PC-3 (cell line): ENCODE data around the gene BUB1.

ENCODE experiments used
- EZH2 ChIP-seq: fragments of 300-600 bp; sonication (generic); IDR thresholded peaks from one replicate; pipeline ENCODE4 v1.6.1; 2017; ENCODE audit warnings: antibody characterized with exemption, mild to moderate bottlenecking, low read length; ENCODE audit not compliant: unreplicated experiment
- EZH2phosphoT487 ChIP-seq: fragments of 300-600 bp; sonication (generic); IDR thresholded peaks from 2 replicates; pipeline ENCODE4 v1.6.1; 2018; ENCODE audit warnings: mild to moderate bottlenecking, antibody characterized with exemption, low read length, borderline replicate concordance
- TF ChIP-seq, protein P1 (sequence below): fragments of 300-600 bp; sonication (generic); conservative IDR thresholded peaks from 2 replicates; pipeline ENCODE4 v1.5.1; 2017; ENCODE audit warnings: antibody characterized with exemption, low read depth, mild to moderate bottlenecking, low read length

DNA sequence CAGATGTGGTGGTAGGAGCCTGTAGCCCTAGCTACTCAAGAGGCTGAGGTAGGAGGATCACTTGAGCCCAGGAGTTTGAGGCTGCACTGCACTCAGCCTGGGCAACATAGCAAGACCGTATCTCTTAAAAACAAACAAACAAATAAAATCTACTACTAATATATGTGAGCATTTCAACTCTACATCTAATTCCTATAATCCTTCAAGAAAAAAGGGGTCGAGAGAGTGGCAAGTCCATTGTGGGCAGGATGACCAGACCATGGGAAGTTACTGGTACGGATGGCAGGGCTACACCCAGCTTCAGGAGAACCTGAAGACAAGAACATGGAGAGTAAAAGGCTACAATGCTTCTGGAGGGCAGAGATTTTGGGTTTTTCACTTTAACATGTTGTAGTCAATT lies 24.0 kb downstream of the BUB1 start:
- TF ChIP-seq, protein P1, sequence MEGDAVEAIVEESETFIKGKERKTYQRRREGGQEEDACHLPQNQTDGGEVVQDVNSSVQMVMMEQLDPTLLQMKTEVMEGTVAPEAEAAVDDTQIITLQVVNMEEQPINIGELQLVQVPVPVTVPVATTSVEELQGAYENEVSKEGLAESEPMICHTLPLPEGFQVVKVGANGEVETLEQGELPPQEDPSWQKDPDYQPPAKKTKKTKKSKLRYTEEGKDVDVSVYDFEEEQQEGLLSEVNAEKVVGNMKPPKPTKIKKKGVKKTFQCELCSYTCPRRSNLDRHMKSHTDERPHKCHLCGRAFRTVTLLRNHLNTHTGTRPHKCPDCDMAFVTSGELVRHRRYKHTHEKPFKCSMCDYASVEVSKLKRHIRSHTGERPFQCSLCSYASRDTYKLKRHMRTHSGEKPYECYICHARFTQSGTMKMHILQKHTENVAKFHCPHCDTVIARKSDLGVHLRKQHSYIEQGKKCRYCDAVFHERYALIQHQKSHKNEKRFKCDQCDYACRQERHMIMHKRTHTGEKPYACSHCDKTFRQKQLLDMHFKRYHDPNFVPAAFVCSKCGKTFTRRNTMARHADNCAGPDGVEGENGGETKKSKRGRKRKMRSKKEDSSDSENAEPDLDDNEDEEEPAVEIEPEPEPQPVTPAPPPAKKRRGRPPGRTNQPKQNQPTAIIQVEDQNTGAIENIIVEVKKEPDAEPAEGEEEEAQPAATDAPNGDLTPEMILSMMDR, result no peak
- TF ChIP-seq EZH2 (no peak), EZH2phosphoT487 (no peak)
